K562 (cell line): Measurements from ENCODE around the gene DNASE1L1. TPM values are rescaled to one million over a fixed set of nuclear protein-coding genes. Genes with fewer than 3 reads are reported as not detected.
A peak's percentile ranks its signal among the peaks of the same experiment; 100 is the strongest.

Source experiments
- FUS ChIP-seq: fragments of 200-400 bp; formaldehyde crosslinking; optimal IDR thresholded peaks from 2 replicates; pipeline ENCODE3; 2017; ENCODE audit warnings: low read depth, low read length
- GATAD2B ChIP-seq: fragments of 450-650 bp; IDR thresholded peaks from 2 replicates; pipeline ENCODE4 v1.6.1; 2017; ENCODE audit warnings: mild to moderate bottlenecking, borderline replicate concordance
- KAT7 ChIP-seq: sonication (generic); formaldehyde crosslinking; IDR thresholded peaks from 2 replicates; pipeline ENCODE4 v1.8.0; 2022; ENCODE audit warnings: missing genetic modification reagents, mild to moderate bottlenecking, borderline replicate concordance
- MEF2A ChIP-seq: IDR thresholded peaks from 2 replicates; pipeline ENCODE4 v1.6.1; 2011; ENCODE audit warnings: low read depth, mild to moderate bottlenecking, low read length, moderate library complexity; ENCODE audit not compliant: control insufficient read depth
- MEF2D ChIP-seq: conservative IDR thresholded peaks from 2 replicates; pipeline ENCODE4 v1.6.1; 2016; ENCODE audit warnings: low read depth, missing genetic modification characterization, missing compliant biosample characterization
- RBM39 ChIP-seq: fragments of 200-400 bp; formaldehyde crosslinking; optimal IDR thresholded peaks from 2 replicates; pipeline ENCODE3; 2018; ENCODE audit warnings: low read depth, low read length
- SRSF9 ChIP-seq: fragments of 200-400 bp; formaldehyde crosslinking; IDR thresholded peaks from 2 replicates; pipeline ENCODE4 v1.6.1; 2017; ENCODE audit warnings: low read depth, low read length, borderline replicate concordance
- ZFP30 ChIP-seq: fragments of 250-450 bp; sonication (Bioruptor Pico); IDR thresholded peaks from 2 replicates; pipeline ENCODE4 v1.8.0; 2022; ENCODE audit warnings: moderate library complexity, mild to moderate bottlenecking, inconsistent platforms, borderline replicate concordance
- ZNF239 ChIP-seq: fragments of 250-450 bp; sonication (Bioruptor Pico); IDR thresholded peaks from 2 replicates; pipeline ENCODE4 v1.4.0; 2020; ENCODE audit warnings: mild to moderate bottlenecking
- ZNF384 ChIP-seq: IDR thresholded peaks from 2 replicates; pipeline ENCODE4 v1.6.1; 2012; ENCODE audit warnings: low read depth, low read length, improper control_type of control experiment
- ZNF79 ChIP-seq: fragments of 250-450 bp; sonication (Bioruptor Pico); IDR thresholded peaks from 2 replicates; pipeline ENCODE4 v1.4.0; 2020; ENCODE audit warnings: low read depth, mild to moderate bottlenecking, moderate library complexity
- ZNF830 ChIP-seq: fragments of 250-450 bp; sonication (Bioruptor Pico); IDR thresholded peaks from 2 replicates; pipeline ENCODE4 v1.5.0; 2021; ENCODE audit warnings: mild to moderate bottlenecking
- polyA plus RNA-seq, 8 experiments: library from polyadenylated mRNA; depleted of rRNA in 4 of 8; stranded (reverse) in 5 of 8; unstranded in 3 of 8; fragments of >200 nt; fragmentation: Nextera tagmentation in 2 of 8; fragmentation: Illumina TruSeq in 1 of 8; extraction: Ambion mirVana in 2 of 8; extraction: Trizol in 1 of 8; gene quantifications; 2 replicates each; pipeline versions ENCODE4 v1.2.1 to v1.2.3, GENCODE V29; 2011 to 2014; ENCODE audit warnings: inconsistent platforms in 1 of 8, missing spikeins in 1 of 8
- total RNA-seq, 7 experiments: library from RNA; depleted of rRNA in 6 of 7; stranded (reverse); fragments of >200 nt in 6 of 7; fragmentation: Illumina TruSeq in 2 of 7; extraction: Trizol in 2 of 7; gene quantifications; 2 replicates each; pipeline versions ENCODE4 v1.2.1 to v1.2.3, GENCODE V29; 2011 to 2021; ENCODE audit warnings: low replicate concordance in 1 of 7
- TF ChIP-seq, protein P1 (sequence below), 2 experiments: IDR thresholded peaks; 2 replicates each; pipeline ENCODE4 v1.6.1; 2012; ENCODE audit warnings: improper control_type of control experiment in 2 of 2, low read depth in 2 of 2, low read length in 2 of 2, borderline replicate concordance in 1 of 2
- TF ChIP-seq, protein P2 (sequence below): sonication (generic); formaldehyde crosslinking; IDR thresholded peaks from 2 replicates; pipeline ENCODE4 v1.8.0; 2022; ENCODE audit warnings: missing genetic modification reagents, mild to moderate bottlenecking, moderate library complexity, borderline replicate concordance
- TF ChIP-seq, protein P3 (sequence below): sonication (generic); formaldehyde crosslinking; IDR thresholded peaks from 2 replicates; pipeline ENCODE4 v1.4.0; 2020; ENCODE audit warnings: mild to moderate bottlenecking, missing genetic modification reagents
- TF ChIP-seq, protein P4 (sequence below), 2 experiments: fragments of 450-650 bp; IDR thresholded peaks; 2 replicates each; pipeline ENCODE4 v1.6.1; 2018; ENCODE audit warnings: mild to moderate bottlenecking in 2 of 2, low read depth in 1 of 2; ENCODE audit not compliant: partially characterized antibody in 2 of 2
- TF ChIP-seq, protein P5 (sequence below): fragments of 250-450 bp; sonication (Bioruptor Pico); IDR thresholded peaks from 2 replicates; pipeline ENCODE4 v1.8.0; 2022; ENCODE audit warnings: moderate library complexity, mild to moderate bottlenecking, inconsistent platforms

Gene DNASE1L1
- total and polyA plus RNA-seq, 9 of the 15 experiments (the other 6 are each of a cell fraction or from before 2014, with no cell fraction given) = 0.73 to 12.6 (median 7.9) TPM

DNA sequence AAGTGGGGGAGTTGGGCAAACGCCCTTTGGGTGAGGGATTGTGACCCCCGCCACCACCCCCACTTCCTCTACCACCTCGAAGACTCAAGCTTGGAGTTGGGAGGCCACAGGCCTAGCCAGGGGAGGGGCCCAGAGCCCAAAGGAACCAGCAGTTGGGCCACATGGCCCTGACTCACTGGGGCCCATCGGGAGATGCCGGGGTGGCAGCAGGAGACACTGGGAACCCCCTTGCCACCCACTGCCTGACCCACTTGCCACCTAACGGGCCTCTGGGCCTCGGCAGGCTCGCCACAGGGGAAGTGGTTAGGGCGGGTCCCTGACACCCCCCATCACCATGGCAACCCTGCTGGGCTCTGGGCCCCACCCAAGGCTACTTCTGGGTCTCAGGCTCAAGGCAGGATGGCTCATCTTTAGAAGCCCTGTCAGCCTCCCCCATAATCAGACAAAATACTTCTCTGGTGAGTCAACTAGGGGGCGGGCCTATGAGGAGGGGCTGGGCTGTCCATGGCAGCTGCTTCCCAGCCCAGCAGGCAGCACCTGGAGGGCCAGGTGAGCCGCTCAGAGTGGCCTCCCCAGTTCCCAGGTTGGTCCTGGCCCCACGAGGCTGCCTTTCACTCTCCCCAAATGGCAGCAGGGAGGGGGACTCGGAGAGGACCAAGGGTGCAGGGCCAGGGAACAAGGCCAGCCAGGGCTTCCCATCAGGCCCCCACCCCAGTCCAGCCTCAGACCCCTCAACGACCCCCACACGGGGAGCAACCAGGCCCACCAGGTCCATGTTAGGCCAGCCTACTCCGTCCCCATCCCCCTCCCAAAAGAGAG lies 40.2 kb downstream of the DNASE1L1 start (continued):
- TF ChIP-seq, protein P1, sequence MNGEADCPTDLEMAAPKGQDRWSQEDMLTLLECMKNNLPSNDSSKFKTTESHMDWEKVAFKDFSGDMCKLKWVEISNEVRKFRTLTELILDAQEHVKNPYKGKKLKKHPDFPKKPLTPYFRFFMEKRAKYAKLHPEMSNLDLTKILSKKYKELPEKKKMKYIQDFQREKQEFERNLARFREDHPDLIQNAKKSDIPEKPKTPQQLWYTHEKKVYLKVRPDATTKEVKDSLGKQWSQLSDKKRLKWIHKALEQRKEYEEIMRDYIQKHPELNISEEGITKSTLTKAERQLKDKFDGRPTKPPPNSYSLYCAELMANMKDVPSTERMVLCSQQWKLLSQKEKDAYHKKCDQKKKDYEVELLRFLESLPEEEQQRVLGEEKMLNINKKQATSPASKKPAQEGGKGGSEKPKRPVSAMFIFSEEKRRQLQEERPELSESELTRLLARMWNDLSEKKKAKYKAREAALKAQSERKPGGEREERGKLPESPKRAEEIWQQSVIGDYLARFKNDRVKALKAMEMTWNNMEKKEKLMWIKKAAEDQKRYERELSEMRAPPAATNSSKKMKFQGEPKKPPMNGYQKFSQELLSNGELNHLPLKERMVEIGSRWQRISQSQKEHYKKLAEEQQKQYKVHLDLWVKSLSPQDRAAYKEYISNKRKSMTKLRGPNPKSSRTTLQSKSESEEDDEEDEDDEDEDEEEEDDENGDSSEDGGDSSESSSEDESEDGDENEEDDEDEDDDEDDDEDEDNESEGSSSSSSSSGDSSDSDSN (IDR thresholded peaks at IDR 0.05; ENCODE audit: borderline replicate concordance in 1 of 2, low read depth in 2 of 2, low read length in 2 of 2) = no peak
- no peak for TF ChIP-seq ZNF830 (CRISPR knock-in tag)
- TF ChIP-seq ZNF239 (CRISPR knock-in tag) = no peak
- TF ChIP-seq, protein P2, sequence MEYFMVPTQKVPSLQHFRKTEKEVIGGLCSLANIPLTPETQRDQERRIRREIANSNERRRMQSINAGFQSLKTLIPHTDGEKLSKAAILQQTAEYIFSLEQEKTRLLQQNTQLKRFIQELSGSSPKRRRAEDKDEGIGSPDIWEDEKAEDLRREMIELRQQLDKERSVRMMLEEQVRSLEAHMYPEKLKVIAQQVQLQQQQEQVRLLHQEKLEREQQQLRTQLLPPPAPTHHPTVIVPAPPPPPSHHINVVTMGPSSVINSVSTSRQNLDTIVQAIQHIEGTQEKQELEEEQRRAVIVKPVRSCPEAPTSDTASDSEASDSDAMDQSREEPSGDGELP (CRISPR knock-in tag) = peak; percentile 90
- TF ChIP-seq ZFP30 (CRISPR knock-in tag) = no peak
- TF ChIP-seq SRSF9 = no peak
- no peak for TF ChIP-seq ZNF79 (CRISPR knock-in tag)
- no peak for TF ChIP-seq RBM39
- peak; percentile 9; the same call in 1 of the 2 replicates for TF ChIP-seq KAT7 (CRISPR knock-in tag)
- TF ChIP-seq, protein P3, sequence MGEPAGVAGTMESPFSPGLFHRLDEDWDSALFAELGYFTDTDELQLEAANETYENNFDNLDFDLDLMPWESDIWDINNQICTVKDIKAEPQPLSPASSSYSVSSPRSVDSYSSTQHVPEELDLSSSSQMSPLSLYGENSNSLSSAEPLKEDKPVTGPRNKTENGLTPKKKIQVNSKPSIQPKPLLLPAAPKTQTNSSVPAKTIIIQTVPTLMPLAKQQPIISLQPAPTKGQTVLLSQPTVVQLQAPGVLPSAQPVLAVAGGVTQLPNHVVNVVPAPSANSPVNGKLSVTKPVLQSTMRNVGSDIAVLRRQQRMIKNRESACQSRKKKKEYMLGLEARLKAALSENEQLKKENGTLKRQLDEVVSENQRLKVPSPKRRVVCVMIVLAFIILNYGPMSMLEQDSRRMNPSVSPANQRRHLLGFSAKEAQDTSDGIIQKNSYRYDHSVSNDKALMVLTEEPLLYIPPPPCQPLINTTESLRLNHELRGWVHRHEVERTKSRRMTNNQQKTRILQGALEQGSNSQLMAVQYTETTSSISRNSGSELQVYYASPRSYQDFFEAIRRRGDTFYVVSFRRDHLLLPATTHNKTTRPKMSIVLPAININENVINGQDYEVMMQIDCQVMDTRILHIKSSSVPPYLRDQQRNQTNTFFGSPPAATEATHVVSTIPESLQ = no peak
- TF ChIP-seq, protein P4, sequence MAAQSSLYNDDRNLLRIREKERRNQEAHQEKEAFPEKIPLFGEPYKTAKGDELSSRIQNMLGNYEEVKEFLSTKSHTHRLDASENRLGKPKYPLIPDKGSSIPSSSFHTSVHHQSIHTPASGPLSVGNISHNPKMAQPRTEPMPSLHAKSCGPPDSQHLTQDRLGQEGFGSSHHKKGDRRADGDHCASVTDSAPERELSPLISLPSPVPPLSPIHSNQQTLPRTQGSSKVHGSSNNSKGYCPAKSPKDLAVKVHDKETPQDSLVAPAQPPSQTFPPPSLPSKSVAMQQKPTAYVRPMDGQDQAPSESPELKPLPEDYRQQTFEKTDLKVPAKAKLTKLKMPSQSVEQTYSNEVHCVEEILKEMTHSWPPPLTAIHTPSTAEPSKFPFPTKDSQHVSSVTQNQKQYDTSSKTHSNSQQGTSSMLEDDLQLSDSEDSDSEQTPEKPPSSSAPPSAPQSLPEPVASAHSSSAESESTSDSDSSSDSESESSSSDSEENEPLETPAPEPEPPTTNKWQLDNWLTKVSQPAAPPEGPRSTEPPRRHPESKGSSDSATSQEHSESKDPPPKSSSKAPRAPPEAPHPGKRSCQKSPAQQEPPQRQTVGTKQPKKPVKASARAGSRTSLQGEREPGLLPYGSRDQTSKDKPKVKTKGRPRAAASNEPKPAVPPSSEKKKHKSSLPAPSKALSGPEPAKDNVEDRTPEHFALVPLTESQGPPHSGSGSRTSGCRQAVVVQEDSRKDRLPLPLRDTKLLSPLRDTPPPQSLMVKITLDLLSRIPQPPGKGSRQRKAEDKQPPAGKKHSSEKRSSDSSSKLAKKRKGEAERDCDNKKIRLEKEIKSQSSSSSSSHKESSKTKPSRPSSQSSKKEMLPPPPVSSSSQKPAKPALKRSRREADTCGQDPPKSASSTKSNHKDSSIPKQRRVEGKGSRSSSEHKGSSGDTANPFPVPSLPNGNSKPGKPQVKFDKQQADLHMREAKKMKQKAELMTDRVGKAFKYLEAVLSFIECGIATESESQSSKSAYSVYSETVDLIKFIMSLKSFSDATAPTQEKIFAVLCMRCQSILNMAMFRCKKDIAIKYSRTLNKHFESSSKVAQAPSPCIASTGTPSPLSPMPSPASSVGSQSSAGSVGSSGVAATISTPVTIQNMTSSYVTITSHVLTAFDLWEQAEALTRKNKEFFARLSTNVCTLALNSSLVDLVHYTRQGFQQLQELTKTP (IDR thresholded peaks at IDR 0.05; ENCODE audit: low read depth in 1 of 2, partially characterized antibody in 2 of 2) = peak in 1 of 2 experiments; percentile 5
- TF ChIP-seq ZNF384 = no peak
- no peak for TF ChIP-seq MEF2D (tag)
- no peak for TF ChIP-seq MEF2A
- TF ChIP-seq GATAD2B = no peak
- no peak for TF ChIP-seq FUS
- TF ChIP-seq, protein P5, sequence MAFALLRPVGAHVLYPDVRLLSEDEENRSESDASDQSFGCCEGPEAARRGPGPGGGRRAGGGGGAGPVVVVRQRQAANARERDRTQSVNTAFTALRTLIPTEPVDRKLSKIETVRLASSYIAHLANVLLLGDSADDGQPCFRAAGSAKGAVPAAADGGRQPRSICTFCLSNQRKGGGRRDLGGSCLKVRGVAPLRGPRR (CRISPR knock-in tag) = no peak
